Left ventricle myocardium inferior (tissue), 1 donor: ENCODE data around the gene HAAO. TPM values are rescaled to one million over a fixed set of nuclear protein-coding genes. Genes with fewer than 3 reads are reported as not detected.

Experiments
- DNase-seq: peaks from one replicate; pipeline ENCODE4 v3.0.0-alpha.2; 2020
- H3K27ac ChIP-seq: fragments of 200-600 bp; replicated peaks from 2 replicates; pipeline ENCODE4 v1.8.0; 2021
- H3K27me3 ChIP-seq: fragments of 200-600 bp; 2 replicates; pipeline ENCODE4 v1.8.0; 2021; ENCODE audit warnings: low read depth
- H3K36me3 ChIP-seq: fragments of 200-600 bp; 2 replicates; pipeline ENCODE4 v1.8.0; 2021
- H3K4me1 ChIP-seq: fragments of 200-600 bp; 2 replicates; pipeline ENCODE4 v1.8.0; 2021
- H3K4me3 ChIP-seq: fragments of 200-600 bp; 2 replicates; pipeline ENCODE4 v1.8.0; 2021; ENCODE audit warnings: mild to moderate bottlenecking, moderate library complexity
- H3K9me3 ChIP-seq: fragments of 200-600 bp; replicated peaks from 2 replicates; pipeline ENCODE4 v1.8.0; 2021
- CTCF ChIP-seq: fragments of 200-600 bp; IDR thresholded peaks from 2 replicates; pipeline ENCODE4 v1.8.0; 2021; ENCODE audit warnings: antibody characterized with exemption, mild to moderate bottlenecking, borderline replicate concordance
- intact Hi-C: fragments of 100-400 bp; cut with micrococcal nuclease; formaldehyde crosslinking; loops from one replicate; pipeline ENCODE4 v1.11.0; 2022
- total RNA-seq: library from RNA; stranded (reverse); fragmentation: NEBNext Ultra II Directional; extraction: Animal tissue kit (Norgen Biotek cat#: 25700); gene quantifications from one replicate; pipeline ENCODE4 v1.2.1, GENCODE V29; 2021
- donor health status: DM: no; HTN: yes; CAD: no; lungs with severe emphysema.

HAAO gene
- total RNA-seq, 1 donor from 2014 or later: 2.3 TPM

GRCh38 chr2:42808301-42808700 is 15.9 kb upstream of the HAAO start:
- DNase-seq: no peak
- H3K9me3 ChIP-seq: no peaks in the 10 kb centered on the region
- no peak overlapping the region for H3K4me3 ChIP-seq
- H3K4me1 ChIP-seq: peaks cover 28% of the 10 kb centered on the region
- no peak overlapping the region for H3K27ac ChIP-seq
- no peak for TF ChIP-seq CTCF
- H3K27me3 ChIP-seq: no peaks in the 10 kb centered on the region
- intact Hi-C loops: no loop called here
- no peaks in the 10 kb centered on the region for H3K36me3 ChIP-seq

DNA sequence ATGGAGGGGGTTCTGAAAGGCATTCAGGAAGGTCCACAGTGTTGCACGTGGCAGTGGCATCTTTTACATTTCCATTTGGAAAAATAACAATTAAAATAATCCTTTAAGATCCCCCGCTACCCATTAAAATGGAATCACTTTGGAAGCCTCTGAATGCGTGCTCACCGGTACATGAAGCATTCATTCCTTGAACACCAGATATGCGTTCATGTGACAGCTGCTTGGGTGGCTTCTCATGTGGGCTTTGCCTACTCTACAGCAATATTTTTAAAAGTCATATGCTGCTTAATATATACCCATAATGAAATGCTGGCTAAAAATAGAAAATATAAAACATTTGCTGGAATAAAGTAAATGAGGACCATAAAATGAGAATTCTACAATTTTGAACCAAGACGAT is 14.4 kb upstream of the HAAO start:
- Histone ChIP-seq H3K9me3 (no peaks in the 10 kb centered on the region), H3K27me3 (no peaks in the 10 kb centered on the region), H3K4me1 (peaks cover 25% of the 10 kb centered on the region), H3K36me3 (no peaks in the 10 kb centered on the region), H3K4me3 (no peak overlapping the region), H3K27ac (no peak overlapping the region)
- intact Hi-C loops: no loop called here
- DNase-seq: no peak
- TF ChIP-seq CTCF: no peak

GRCh38 chr2:42804891-42805290 is 12.5 kb upstream of the HAAO start:
- H3K27me3 ChIP-seq: no peaks in the 10 kb centered on the region
- no peak for DNase-seq
- H3K36me3 ChIP-seq: no peaks in the 10 kb centered on the region
- no peak overlapping the region for H3K27ac ChIP-seq
- no peak overlapping the region for H3K4me3 ChIP-seq
- H3K4me1 ChIP-seq: peaks cover 20% of the 10 kb centered on the region
- no peak for TF ChIP-seq CTCF
- no peaks in the 10 kb centered on the region for H3K9me3 ChIP-seq
- intact Hi-C loops: no loop called here

GRCh38 chr2:42804338-42804737 is 12.0 kb upstream of the HAAO start:
- intact Hi-C loops: no loop called here
- no peak overlapping the region for H3K27ac ChIP-seq

DNA sequence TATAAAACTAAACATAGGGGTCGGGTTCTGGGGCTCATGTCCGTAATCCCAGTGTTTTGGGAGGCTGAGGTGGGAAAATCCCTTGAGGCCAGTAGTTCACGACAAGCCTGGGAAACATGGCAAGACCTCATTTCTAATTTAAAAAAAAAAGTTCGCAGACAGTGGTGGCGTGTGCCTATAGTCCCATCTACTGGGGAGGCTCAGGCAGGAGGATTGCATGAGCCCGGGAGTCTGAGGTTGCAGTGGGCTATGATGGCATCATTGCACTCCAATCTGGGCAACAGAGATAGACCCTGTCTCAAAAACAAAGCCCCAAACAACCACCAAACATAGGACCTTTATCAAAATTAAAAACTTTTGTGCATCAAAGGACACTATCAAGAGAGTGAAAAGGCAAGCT is 9.8 kb upstream of the HAAO start:
- Histone ChIP-seq H3K9me3 (no peaks in the 10 kb centered on the region), H3K4me3 (no peak overlapping the region), H3K36me3 (no peaks in the 10 kb centered on the region), H3K27ac (no peak overlapping the region), H3K4me1 (peaks cover 8% of the 10 kb centered on the region), H3K27me3 (no peaks in the 10 kb centered on the region)
- TF ChIP-seq CTCF: no peak
- no peak for DNase-seq
- intact Hi-C loops: no loop called here

More at GRCh38 chr2:42804338-42804737, 12.0 kb upstream of the HAAO start:
- Histone ChIP-seq H3K4me1 (peaks cover 18% of the 10 kb centered on the region), H3K27me3 (no peaks in the 10 kb centered on the region), H3K9me3 (no peaks in the 10 kb centered on the region), H3K36me3 (no peaks in the 10 kb centered on the region), H3K4me3 (no peak overlapping the region)
- DNase-seq: no peak
- no peak for TF ChIP-seq CTCF

DNA sequence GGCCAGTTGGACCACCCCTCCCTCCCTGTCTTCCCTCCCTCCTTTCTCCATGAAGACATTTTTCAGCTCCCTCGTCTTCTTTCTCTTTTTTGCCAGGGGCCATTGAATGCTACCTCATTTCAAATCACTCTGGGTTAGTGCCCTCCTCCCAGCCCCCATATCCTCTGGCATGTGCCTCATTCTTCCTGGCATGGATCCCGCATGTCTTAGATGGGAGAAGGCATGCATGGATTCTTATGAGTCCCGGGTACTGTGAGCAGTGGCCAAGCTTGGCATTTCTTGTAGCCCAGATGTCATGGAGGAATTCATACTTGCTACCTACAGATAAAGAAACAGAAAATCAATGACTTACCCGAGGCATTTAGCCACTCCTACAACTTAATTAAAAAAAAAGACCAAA is 9.0 kb upstream of the HAAO start:
- H3K27me3 ChIP-seq: no peaks in the 10 kb centered on the region
- H3K9me3 ChIP-seq: no peaks in the 10 kb centered on the region
- no peak overlapping the region for H3K4me3 ChIP-seq
- TF ChIP-seq CTCF: no peak
- H3K4me1 ChIP-seq: peaks cover 9% of the 10 kb centered on the region
- H3K27ac ChIP-seq: peak overlapping the region; percentile 10
- no peak for DNase-seq
- no peaks in the 10 kb centered on the region for H3K36me3 ChIP-seq
- intact Hi-C loops: no loop called here
